Esophagus squamous epithelium (tissue), 5 donors: Measurements from ENCODE around the gene KLLN. TPM values are rescaled to one million over a fixed set of nuclear protein-coding genes. Genes with fewer than 3 reads are reported as not detected.

Experiments used
- DNase-seq: peaks from one replicate; lab custom pipeline; 2025; lab: John Stamatoyannopoulos, UW
- H3K27ac ChIP-seq, 4 donors: fragments of 200-600 bp; sonication (generic); one replicate each; pipeline ENCODE4 v1.5.1; 2016 to 2019; ENCODE audit warnings: mild to moderate bottlenecking in 1 of 4
- H3K27me3 ChIP-seq, 4 donors: fragments of 200-600 bp; sonication (generic); 1 replicate in 3 of 4; 2 replicates in 1 of 4; pipeline versions ENCODE4 v1.5.1 to v1.6.0; 2017 to 2021; ENCODE audit warnings: antibody characterized with exemption in 1 of 4
- H3K36me3 ChIP-seq, 3 donors: fragments of 200-600 bp; sonication (generic); one replicate each; pipeline ENCODE4 v1.5.1; 2016 to 2019
- H3K4me1 ChIP-seq, 3 donors: fragments of 200-600 bp; sonication (generic); one replicate each; pipeline ENCODE4 v1.5.1; 2017 to 2019
- H3K4me3 ChIP-seq, 4 donors: fragments of 200-600 bp; sonication (generic); 1 replicate in 3 of 4; 2 replicates in 1 of 4; pipeline ENCODE4 v1.5.1; 2016 to 2019; ENCODE audit warnings: mild to moderate bottlenecking in 2 of 4, moderate library complexity in 1 of 4
- H3K9me3 ChIP-seq, 3 donors: fragments of 200-600 bp; sonication (generic); one replicate each; pipeline ENCODE4 v1.5.1; 2016 to 2019
- CTCF ChIP-seq, 6 experiments: fragments of 450-650 bp in 4 of 6; fragments of 200-600 bp in 2 of 6; sonication (generic) in 2 of 6; IDR thresholded peaks; one replicate each; pipeline ENCODE4 v1.5.1; 2016 to 2019; ENCODE audit warnings: antibody characterized with exemption in 6 of 6, mild to moderate bottlenecking in 4 of 6, moderate library complexity in 4 of 6
- POLR2A ChIP-seq, 4 donors: fragments of 450-650 bp; IDR thresholded peaks; one replicate each; pipeline ENCODE4 v1.6.1; 2017; ENCODE audit warnings: antibody characterized with exemption in 4 of 4, mild to moderate bottlenecking in 4 of 4, moderate library complexity in 3 of 4
- WGBS, 2 donors: methylation state at CpG; one replicate each; pipeline ENCODE4 v1.1.5; 2018; 5-methylcytosine and 5-hydroxymethylcytosine counted together
- intact Hi-C: fragments of 100-400 bp; cut with DNase I; formaldehyde crosslinking; loops from one replicate; pipeline ENCODE4 v1.15.0; 2022
- small RNA-seq, 4 donors: library from RNA; depleted of rRNA; stranded (forward); fragments of <200 nt; gene quantifications; one replicate each; pipeline ENCODE3, GENCODE V24; 2016
- total RNA-seq, 4 donors: library from RNA; depleted of rRNA; stranded (reverse); fragments of >200 nt; gene quantifications; one replicate each; pipeline ENCODE4 v1.1.0, GENCODE V29; 2016
- donor health status: DM: yes; HTN: yes; CAD: no.

Gene KLLN
- total RNA-seq, 4 donors from 2014 or later = 0.11 to 0.91 (median 0.40) TPM

GRCh38 chr10:87816898-87817608 lies 46.3 kb downstream of the KLLN start:
- DNase-seq = no peak
- Histone ChIP-seq H3K27me3 (no peaks in the 10 kb centered on the region), H3K4me3 (peak overlapping the region; percentile 62 to 95 (median 74)), H3K36me3 (peaks cover 0 to 19% (median 4%) of the 10 kb centered on the region in 3 donors), H3K27ac (peak overlapping the region; percentile 89 to 97 (median 90)), H3K4me1 (peaks cover 8 to 43% (median 18%) of the 10 kb centered on the region in 3 donors), H3K9me3 (no peaks in the 10 kb centered on the region)
- 14 to 16% methylated on average over 10 of the region's 10 CpGs for WGBS, 2 donors
- intact Hi-C loops = no loop called here
- TF ChIP-seq CTCF (IDR thresholded peaks at IDR 0.05) (peak in 1 of 6 experiments; percentile 8), POLR2A (IDR thresholded peaks at IDR 0.05) (no peak)

GRCh38 chr10:87816163-87816897 lies 47.0 kb downstream of the KLLN start:
- peaks cover 0 to 26% (median 6%) of the 10 kb centered on the region in 3 donors for H3K36me3 ChIP-seq
- intact Hi-C loops = no loop called here
- H3K9me3 ChIP-seq = no peaks in the 10 kb centered on the region
- 59 to 65% methylated on average over 9 of the region's 9 CpGs for WGBS, 2 donors
- DNase-seq = no peak
- H3K4me3 ChIP-seq = peak overlapping the region in 3 of 4 donors; percentile 62 to 95 (median 80)
- TF ChIP-seq CTCF (IDR thresholded peaks at IDR 0.05) = peak in 2 of 6 experiments; percentile 16 to 40
- no peak for TF ChIP-seq POLR2A (IDR thresholded peaks at IDR 0.05)
- no peaks in the 10 kb centered on the region for H3K27me3 ChIP-seq
- peaks cover 8 to 43% (median 18%) of the 10 kb centered on the region in 3 donors for H3K4me1 ChIP-seq
- no peak overlapping the region for H3K27ac ChIP-seq

Small RNA genes lying within 50 kb of the gene (small RNA-seq; reads per million reads assigned to genes)
- 0 reads per million in 4 donors for gene RN7SL78P

Other genes starting within 250 kb of the KLLN start
- 10 to 100 TPM in 3 of 4 donors, 1 to 10 TPM in 1; 1.8 to 13.3 (median 11.0) TPM for gene PAPSS2, start 203.7 kb downstream of the KLLN start, total RNA-seq
- 10 to 100 TPM; 22.3 to 30.1 (median 26.2) TPM for gene ATAD1, start 45.3 kb downstream of the KLLN start, total RNA-seq
- 100 to 1,000 TPM in 1 of 4 donors, 10 to 100 TPM in 3; 27.9 to 131 (median 68.1) TPM for gene PTEN, start 92 bp upstream of the KLLN start, total RNA-seq